ENCODE data around the gene STEAP1B. TPM values are rescaled to one million over a fixed set of nuclear protein-coding genes. Genes with fewer than 3 reads are reported as not detected.

Gene STEAP1B
- polyA plus RNA-seq, 1 of the 3 experiments (the other 2 are of a cell fraction) = 14.7 TPM

DNA sequence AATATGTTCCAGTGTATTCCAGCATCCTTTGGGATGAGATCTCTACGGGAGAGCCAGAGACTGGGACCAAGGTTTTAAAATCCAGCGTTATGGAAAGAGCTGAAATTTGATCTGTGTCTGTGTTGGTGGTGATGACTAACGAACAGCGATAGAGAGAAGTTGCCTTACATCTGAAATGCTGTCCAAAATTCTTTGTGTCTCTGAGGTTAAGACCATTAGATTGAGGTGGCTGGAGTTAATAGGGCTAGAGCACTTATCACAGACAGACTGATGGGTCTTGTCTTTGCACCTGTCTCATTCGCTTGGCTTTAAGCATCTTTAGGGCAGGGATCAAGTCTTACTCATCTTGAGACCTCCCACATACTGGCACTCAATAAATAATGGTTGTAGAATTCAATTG, 102.0 kb downstream of the STEAP1B start (continued):
- TF ChIP-seq POLR2AphosphoS5 (IDR thresholded peaks at IDR 0.05; ENCODE audit: low read depth, low read length) (peak; percentile 70), FOSL2 (IDR thresholded peaks at IDR 0.05; ENCODE audit: borderline replicate concordance, low read depth) (peak; percentile 70; the same call in 1 of the 2 replicates), FOXM1 (IDR thresholded peaks at IDR 0.05; ENCODE audit: low read depth) (peak; percentile 68), GABPA (IDR thresholded peaks at IDR 0.05; ENCODE audit: low read depth) (no peak), EP300 (IDR thresholded peaks at IDR 0.05; ENCODE audit: borderline replicate concordance in 1 of 2, low read depth in 1 of 2, low read length in 1 of 2) (peak; percentile 30 to 83; a peak in 2 of 4 replicates), SIN3A (IDR thresholded peaks at IDR 0.05; ENCODE audit: borderline replicate concordance, low read depth, low read length) (peak; percentile 84), RCOR1 (IDR thresholded peaks at IDR 0.05; ENCODE audit: low read length) (no peak), FOXJ3 (CRISPR knock-in tag; IDR thresholded peaks at IDR 0.05) (no peak), RAD21 (IDR thresholded peaks at IDR 0.05; ENCODE audit: low read length) (no peak), RXRA (IDR thresholded peaks at IDR 0.05; ENCODE audit: borderline replicate concordance, low read depth) (peak; percentile 31; the same call in 1 of the 2 replicates), JUND (IDR thresholded peaks at IDR 0.05) (peak; percentile 75), NFIC (IDR thresholded peaks at IDR 0.05; ENCODE audit: borderline replicate concordance) (peak; percentile 81), SMC3 (IDR thresholded peaks at IDR 0.05; ENCODE audit: low read depth, low read length) (no peak)
- TF ChIP-seq, protein P1, sequence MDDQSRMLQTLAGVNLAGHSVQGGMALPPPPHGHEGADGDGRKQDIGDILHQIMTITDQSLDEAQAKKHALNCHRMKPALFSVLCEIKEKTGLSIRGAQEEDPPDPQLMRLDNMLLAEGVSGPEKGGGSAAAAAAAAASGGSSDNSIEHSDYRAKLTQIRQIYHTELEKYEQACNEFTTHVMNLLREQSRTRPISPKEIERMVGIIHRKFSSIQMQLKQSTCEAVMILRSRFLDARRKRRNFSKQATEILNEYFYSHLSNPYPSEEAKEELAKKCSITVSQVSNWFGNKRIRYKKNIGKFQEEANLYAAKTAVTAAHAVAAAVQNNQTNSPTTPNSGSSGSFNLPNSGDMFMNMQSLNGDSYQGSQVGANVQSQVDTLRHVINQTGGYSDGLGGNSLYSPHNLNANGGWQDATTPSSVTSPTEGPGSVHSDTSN (IDR thresholded peaks at IDR 0.05) = peak; percentile 97
- TF ChIP-seq, protein P2, sequence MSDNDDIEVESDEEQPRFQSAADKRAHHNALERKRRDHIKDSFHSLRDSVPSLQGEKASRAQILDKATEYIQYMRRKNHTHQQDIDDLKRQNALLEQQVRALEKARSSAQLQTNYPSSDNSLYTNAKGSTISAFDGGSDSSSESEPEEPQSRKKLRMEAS (IDR thresholded peaks at IDR 0.05; ENCODE audit: low read depth) = peak; percentile 38
- TF ChIP-seq, protein P3, sequence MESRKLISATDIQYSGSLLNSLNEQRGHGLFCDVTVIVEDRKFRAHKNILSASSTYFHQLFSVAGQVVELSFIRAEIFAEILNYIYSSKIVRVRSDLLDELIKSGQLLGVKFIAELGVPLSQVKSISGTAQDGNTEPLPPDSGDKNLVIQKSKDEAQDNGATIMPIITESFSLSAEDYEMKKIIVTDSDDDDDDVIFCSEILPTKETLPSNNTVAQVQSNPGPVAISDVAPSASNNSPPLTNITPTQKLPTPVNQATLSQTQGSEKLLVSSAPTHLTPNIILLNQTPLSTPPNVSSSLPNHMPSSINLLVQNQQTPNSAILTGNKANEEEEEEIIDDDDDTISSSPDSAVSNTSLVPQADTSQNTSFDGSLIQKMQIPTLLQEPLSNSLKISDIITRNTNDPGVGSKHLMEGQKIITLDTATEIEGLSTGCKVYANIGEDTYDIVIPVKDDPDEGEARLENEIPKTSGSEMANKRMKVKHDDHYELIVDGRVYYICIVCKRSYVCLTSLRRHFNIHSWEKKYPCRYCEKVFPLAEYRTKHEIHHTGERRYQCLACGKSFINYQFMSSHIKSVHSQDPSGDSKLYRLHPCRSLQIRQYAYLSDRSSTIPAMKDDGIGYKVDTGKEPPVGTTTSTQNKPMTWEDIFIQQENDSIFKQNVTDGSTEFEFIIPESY (IDR thresholded peaks at IDR 0.05; ENCODE audit: borderline replicate concordance, low read depth) = peak; percentile 56; the same call in 1 of the 2 replicates

DNA sequence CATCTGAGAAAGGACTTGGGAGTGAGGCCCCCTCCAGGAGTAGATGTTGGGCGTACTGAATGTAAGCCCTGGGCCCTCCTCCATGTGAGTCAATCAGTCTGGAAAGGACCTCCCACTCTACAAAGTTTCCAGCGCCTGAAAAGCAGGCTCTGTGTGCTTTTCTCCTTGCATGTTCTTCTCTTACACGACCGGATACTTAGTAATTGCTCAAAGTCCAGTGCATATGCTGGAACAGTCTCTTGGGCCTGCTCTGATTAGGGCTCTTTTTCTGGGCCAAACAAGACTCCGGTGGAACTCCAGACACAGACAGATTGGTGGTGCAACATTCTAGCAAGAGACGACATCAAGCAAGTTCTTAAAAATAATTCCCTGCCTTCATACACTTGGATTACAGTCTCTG, 104.8 kb downstream of the STEAP1B start:
- CTCF ChIA-PET = interaction anchor here (1.1 to 1.6 kb wide), 2 partner anchors 58 to 285 kb away, joined by 3 to 5 read pairs; no protein-coding TSS in a partner anchor
- peaks cover 13% of the 10 kb centered on the region for H3F3A ChIP-seq (replicated peaks; ENCODE audit: insufficient read depth)
- 85% methylated on average over 5 of the region's 6 CpGs for WGBS (ENCODE audit: low lambda C conversion rate)

More for the DNA sequence above, 104.8 kb downstream of the STEAP1B start:
- TF ChIP-seq MEF2A (IDR thresholded peaks at IDR 0.05; ENCODE audit: borderline replicate concordance, low read depth) (no peak), GATA2 (CRISPR knock-in tag; IDR thresholded peaks at IDR 0.05) (no peak), TAF1 (IDR thresholded peaks at IDR 0.05; ENCODE audit: borderline replicate concordance, low read depth, low read length) (no peak), NFIC (IDR thresholded peaks at IDR 0.05; ENCODE audit: borderline replicate concordance) (no peak), POLR2AphosphoS5 (IDR thresholded peaks at IDR 0.05; ENCODE audit: low read depth, low read length) (no peak), SIN3A (IDR thresholded peaks at IDR 0.05; ENCODE audit: borderline replicate concordance, low read depth, low read length) (no peak), YY1 (IDR thresholded peaks at IDR 0.05; ENCODE audit: low read depth) (no peak), RFX5 (IDR thresholded peaks at IDR 0.05; ENCODE audit: low read length) (no peak), TCF12 (IDR thresholded peaks at IDR 0.05) (no peak), FOXM1 (IDR thresholded peaks at IDR 0.05; ENCODE audit: low read depth) (no peak), EP300 (IDR thresholded peaks at IDR 0.05; ENCODE audit: borderline replicate concordance in 1 of 2, low read depth in 1 of 2, low read length in 1 of 2) (no peak)
- TF ChIP-seq, protein P3 (IDR thresholded peaks at IDR 0.05; ENCODE audit: borderline replicate concordance, low read depth) = no peak
- TF ChIP-seq, protein P4, sequence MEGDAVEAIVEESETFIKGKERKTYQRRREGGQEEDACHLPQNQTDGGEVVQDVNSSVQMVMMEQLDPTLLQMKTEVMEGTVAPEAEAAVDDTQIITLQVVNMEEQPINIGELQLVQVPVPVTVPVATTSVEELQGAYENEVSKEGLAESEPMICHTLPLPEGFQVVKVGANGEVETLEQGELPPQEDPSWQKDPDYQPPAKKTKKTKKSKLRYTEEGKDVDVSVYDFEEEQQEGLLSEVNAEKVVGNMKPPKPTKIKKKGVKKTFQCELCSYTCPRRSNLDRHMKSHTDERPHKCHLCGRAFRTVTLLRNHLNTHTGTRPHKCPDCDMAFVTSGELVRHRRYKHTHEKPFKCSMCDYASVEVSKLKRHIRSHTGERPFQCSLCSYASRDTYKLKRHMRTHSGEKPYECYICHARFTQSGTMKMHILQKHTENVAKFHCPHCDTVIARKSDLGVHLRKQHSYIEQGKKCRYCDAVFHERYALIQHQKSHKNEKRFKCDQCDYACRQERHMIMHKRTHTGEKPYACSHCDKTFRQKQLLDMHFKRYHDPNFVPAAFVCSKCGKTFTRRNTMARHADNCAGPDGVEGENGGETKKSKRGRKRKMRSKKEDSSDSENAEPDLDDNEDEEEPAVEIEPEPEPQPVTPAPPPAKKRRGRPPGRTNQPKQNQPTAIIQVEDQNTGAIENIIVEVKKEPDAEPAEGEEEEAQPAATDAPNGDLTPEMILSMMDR (IDR thresholded peaks at IDR 0.05) = no peak
- TF ChIP-seq, protein P5, sequence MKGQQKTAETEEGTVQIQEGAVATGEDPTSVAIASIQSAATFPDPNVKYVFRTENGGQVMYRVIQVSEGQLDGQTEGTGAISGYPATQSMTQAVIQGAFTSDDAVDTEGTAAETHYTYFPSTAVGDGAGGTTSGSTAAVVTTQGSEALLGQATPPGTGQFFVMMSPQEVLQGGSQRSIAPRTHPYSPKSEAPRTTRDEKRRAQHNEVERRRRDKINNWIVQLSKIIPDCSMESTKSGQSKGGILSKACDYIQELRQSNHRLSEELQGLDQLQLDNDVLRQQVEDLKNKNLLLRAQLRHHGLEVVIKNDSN (IDR thresholded peaks at IDR 0.05; ENCODE audit: borderline replicate concordance, low read depth) = no peak
- Histone ChIP-seq H3K9ac (no peak overlapping the region), H2AFZ (ENCODE audit: low read depth) (no peak overlapping the region), H4K20me1 (ENCODE audit: insufficient read depth) (no peaks in the 10 kb centered on the region), H3K27ac (ENCODE audit: low read depth in 2 of 2, low read length in 1 of 2) (no peak overlapping the region), H3K9me3 (no peaks in the 10 kb centered on the region), H3K4me2 (no peak overlapping the region), H3K36me3 (replicated peaks in 1 of 2; ENCODE audit: control insufficient read depth in 1 of 2, insufficient read depth in 2 of 2, low read length in 1 of 2) (no peaks in the 10 kb centered on the region), H3K27me3 (ENCODE audit: insufficient read depth) (no peaks in the 10 kb centered on the region), H3K4me3 (ENCODE audit: low read depth in 2 of 2, low read length in 1 of 2) (no peak overlapping the region), H3K4me1 (ENCODE audit: control insufficient read depth in 1 of 2, insufficient read depth in 2 of 2, low read depth in 1 of 2, low read length in 1 of 2) (peaks cover 9 to 12% of the 10 kb centered on the region in 2 experiments; a peak in 2 of 4 replicates), H3K79me2 (ENCODE audit: insufficient read depth) (no peaks in the 10 kb centered on the region), H3K9me2 (no peaks in the 10 kb centered on the region)
- no peak for DNase-seq
- POLR2A ChIA-PET = no interaction called here
